ENCODE results near the gene CCL23.

GRCh38 chr17:36001862-36002603, 15.7 kb downstream of the CCL23 start:
- TF ChIP-seq CTCF (IDR thresholded peaks at IDR 0.05): no peak
- no peak for TF ChIP-seq POLR2A (IDR thresholded peaks at IDR 0.05)

Measured in stomach (tissue), 4 donors.